ENCODE measurements around the gene CAND2.
"Not testable (repeated sequence)": the region's sequence is repeated elsewhere in the genome, so short reads cannot be mapped to it uniquely, and the experiment has no call there.

The CAND2 gene

GRCh38 chr3:12772462-12772861, 24.0 kb upstream of the CAND2 start:
- DNase-seq: no peak

- DNase-seq: no peak
Measured at GRCh38 chr3:12773030-12773709, 23.3 kb upstream of the CAND2 start.

- no peak for DNase-seq
Measured at GRCh38 chr3:12773710-12774086, 22.8 kb upstream of the CAND2 start.

- no peak for DNase-seq
Measured at GRCh38 chr3:12774619-12775018, 21.9 kb upstream of the CAND2 start.

GRCh38 chr3:12775226-12775625, 21.3 kb upstream of the CAND2 start:
- no peak for DNase-seq

GRCh38 chr3:12775970-12776369, 20.5 kb upstream of the CAND2 start:
- DNase-seq: not testable (repeated sequence)

- no peak for DNase-seq
Measured at GRCh38 chr3:12777171-12777570, 19.3 kb upstream of the CAND2 start.

GRCh38 chr3:12780751-12781150, 15.7 kb upstream of the CAND2 start:
- DNase-seq: no peak

- DNase-seq: no peak
Measured at GRCh38 chr3:12782172-12782815, 14.2 kb upstream of the CAND2 start.

GRCh38 chr3:12785096-12785495, 11.4 kb upstream of the CAND2 start:
- no peak for DNase-seq

- DNase-seq: not testable (repeated sequence)
Measured at GRCh38 chr3:12787346-12787745, 9.1 kb upstream of the CAND2 start.

- DNase-seq: not testable (repeated sequence)
Measured at GRCh38 chr3:12787967-12788690, 8.4 kb upstream of the CAND2 start.

- no peak for DNase-seq
Measured at GRCh38 chr3:12791430-12791829, 5.0 kb upstream of the CAND2 start.

GRCh38 chr3:12793701-12794100, 2.8 kb upstream of the CAND2 start:
- no peak for DNase-seq

GRCh38 chr3:12797124-12797891, 828 bp downstream of the CAND2 start:
- DNase-seq: no peak

GRCh38 chr3:12797892-12798558, 1.5 kb downstream of the CAND2 start:
- DNase-seq: no peak

GRCh38 chr3:12798559-12799179, 2.2 kb downstream of the CAND2 start:
- DNase-seq: no peak

- no peak for DNase-seq
Measured at GRCh38 chr3:12799525-12800440, 3.3 kb downstream of the CAND2 start.

GRCh38 chr3:12803371-12803770, 6.9 kb downstream of the CAND2 start:
- DNase-seq: no peak

GRCh38 chr3:12807066-12807465, 10.6 kb downstream of the CAND2 start:
- no peak for DNase-seq
